AG04450 (cell line): ENCODE measurements around the gene TRIM58. TPM values are rescaled to one million over a fixed set of nuclear protein-coding genes. Genes with fewer than 3 reads are reported as not detected.

Source experiments
- CTCF ChIA-PET: fragments of 300-600, 350-600 bp; formaldehyde crosslinking; extraction: SDS; loops from one replicate; lab custom pipeline; 2022; ENCODE audit warnings: antibody characterized with exemption, inconsistent platforms; lab: Charles Lee
- POLR2A ChIA-PET: fragments of 350-600 bp; formaldehyde crosslinking; extraction: SDS; loops from one replicate; lab custom pipeline; 2021; ENCODE audit warnings: antibody characterized with exemption, inconsistent platforms; lab: Yijun Ruan, JAX
- DNase-seq: peaks from one replicate; pipeline ENCODE4 v3.0.0-alpha.2; 2011; ENCODE audit warnings: low read depth, low spot score
- H3K27ac ChIP-seq: one replicate; pipeline ENCODE4 v1.5.1; 2012; ENCODE audit warnings: low read depth, low read length, control low read depth
- H3K27me3 ChIP-seq: one replicate; pipeline ENCODE4 v1.6.0; 2012; ENCODE audit warnings: low read length; ENCODE audit not compliant: control insufficient read depth, insufficient read depth
- H3K4me3 ChIP-seq: 2 replicates; pipeline ENCODE4 v1.5.1; 2011; ENCODE audit warnings: mild to moderate bottlenecking, low read depth, low read length, control low read depth
- H3K9me3 ChIP-seq: 2 replicates; pipeline ENCODE4 v1.5.1; 2012; ENCODE audit warnings: low read length; ENCODE audit not compliant: control insufficient read depth, insufficient read depth
- CTCF ChIP-seq: IDR thresholded peaks from 2 replicates; pipeline ENCODE4 v1.5.1; 2011; ENCODE audit warnings: low read depth, low read length, control low read depth, inconsistent platforms
- polyA plus RNA-seq: library from polyadenylated mRNA; depleted of rRNA; stranded (reverse); fragments of >200 nt; gene quantifications from 2 replicates; pipeline ENCODE4 v1.2.3, GENCODE V29; 2011

Gene TRIM58
- polyA plus RNA-seq, 1 experiment: 0.09 TPM

GRCh38 chr1:247845011-247845692, 11.8 kb upstream of the TRIM58 start:
- H3K27me3 ChIP-seq: no peaks in the 10 kb centered on the region
- H3K9me3 ChIP-seq: peaks cover 41% of the 10 kb centered on the region
- H3K27ac ChIP-seq: no peak overlapping the region
- ChIA-PET CTCF (no interaction called here), POLR2A (no interaction called here)
- TF ChIP-seq CTCF: no peak
- no peak for DNase-seq
- H3K4me3 ChIP-seq: no peak overlapping the region

DNA sequence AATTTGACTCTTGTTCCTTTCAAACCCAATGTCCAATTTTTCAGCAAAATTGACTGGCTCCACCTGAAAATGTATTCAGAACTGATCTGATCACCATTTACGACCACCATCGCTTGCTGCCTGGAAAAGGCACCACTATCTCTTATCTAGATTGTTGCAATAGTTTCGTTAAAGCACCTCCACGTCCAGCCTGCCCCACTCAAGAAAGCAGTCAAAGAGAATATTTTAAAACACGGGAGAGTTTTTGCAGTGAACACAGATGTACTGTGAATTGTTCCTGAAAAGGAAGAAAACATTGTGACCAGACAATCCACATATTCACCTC, 11.3 kb upstream of the TRIM58 start:
- DNase-seq: no peak
- ChIA-PET CTCF (no interaction called here), POLR2A (no interaction called here)
- Histone ChIP-seq H3K9me3 (peaks cover 45% of the 10 kb centered on the region), H3K27me3 (no peaks in the 10 kb centered on the region), H3K27ac (no peak overlapping the region), H3K4me3 (no peak overlapping the region)
- TF ChIP-seq CTCF: no peak

GRCh38 chr1:247848346-247848745, 8.6 kb upstream of the TRIM58 start:
- Histone ChIP-seq H3K27me3 (no peaks in the 10 kb centered on the region), H3K9me3 (peaks cover 39% of the 10 kb centered on the region), H3K4me3 (no peak overlapping the region), H3K27ac (no peak overlapping the region)
- ChIA-PET CTCF (no interaction called here), POLR2A (no interaction called here)
- no peak for DNase-seq
- TF ChIP-seq CTCF: no peak

DNA sequence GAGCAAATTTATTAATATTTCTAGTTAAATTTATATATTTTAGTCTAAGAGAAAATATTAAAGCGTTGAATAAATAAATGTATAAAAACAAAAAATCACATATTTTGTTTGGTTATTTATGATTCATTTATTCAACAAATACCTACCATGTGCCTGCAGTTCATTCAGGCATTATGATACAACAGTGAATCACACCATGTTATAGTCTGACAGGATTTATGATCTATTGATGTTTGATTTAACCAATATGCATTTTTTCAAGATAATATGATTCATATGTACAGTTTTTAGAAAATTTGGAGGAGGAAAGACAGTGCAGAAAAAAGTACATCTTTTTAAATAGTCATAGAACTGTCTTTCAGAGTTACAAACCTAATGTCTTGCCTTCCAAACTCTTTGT, 7.4 kb upstream of the TRIM58 start:
- no peak overlapping the region for H3K4me3 ChIP-seq
- no peaks in the 10 kb centered on the region for H3K27me3 ChIP-seq
- no peak for DNase-seq
- ChIA-PET CTCF (no interaction called here), POLR2A (no interaction called here)
- no peak overlapping the region for H3K27ac ChIP-seq
- H3K9me3 ChIP-seq: peaks cover 35% of the 10 kb centered on the region
- no peak for TF ChIP-seq CTCF

DNA sequence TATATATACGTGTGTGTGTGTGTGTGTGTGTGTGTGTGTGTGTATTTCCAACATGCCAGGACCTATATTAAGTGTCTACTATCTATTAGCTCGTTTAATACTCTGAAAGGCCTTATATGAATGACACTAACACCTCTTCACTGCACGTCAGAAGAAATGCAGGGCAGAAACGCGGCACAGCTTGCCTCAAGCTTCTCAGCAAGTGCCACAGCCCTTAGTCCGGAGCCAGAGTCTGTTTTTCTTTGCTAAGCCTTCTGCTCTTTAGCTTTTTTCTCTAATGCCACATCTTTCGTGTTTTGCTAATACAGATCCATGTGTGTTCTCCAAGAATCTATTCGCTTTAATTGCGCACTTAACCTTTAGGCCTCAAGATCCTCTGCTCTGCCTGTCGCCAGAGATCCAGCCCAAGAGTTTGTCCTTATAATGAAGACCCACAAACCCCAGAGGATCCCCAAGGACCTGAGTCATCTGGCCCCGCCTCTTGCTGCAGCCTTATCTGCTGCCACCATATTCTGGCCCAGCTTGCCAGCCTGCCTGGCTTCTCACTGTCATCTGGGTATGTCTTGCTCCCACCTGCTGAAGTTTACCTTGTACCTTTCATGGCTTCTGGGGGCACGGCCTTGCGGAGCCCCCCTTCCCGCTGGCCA, 2.0 kb upstream of the TRIM58 start:
- no peak for DNase-seq
- ChIA-PET POLR2A (no interaction called here), CTCF (no interaction called here)
- Histone ChIP-seq H3K27ac (no peak overlapping the region), H3K9me3 (peaks cover 46% of the 10 kb centered on the region), H3K4me3 (no peak overlapping the region), H3K27me3 (no peaks in the 10 kb centered on the region)
- TF ChIP-seq CTCF: no peak
